HEK293 (cell line): ENCODE data around the gene TNXB.

Experiments used
- GFI1B ChIP-seq: fragments of 450-650 bp; formaldehyde crosslinking; IDR thresholded peaks from 2 replicates; pipeline ENCODE4 v1.5.1; 2016; ENCODE audit warnings: missing biosample characterization, missing genetic modification characterization
- IKZF3 ChIP-seq: fragments of 450-650 bp; IDR thresholded peaks from 2 replicates; pipeline ENCODE4 v1.5.0; 2018; ENCODE audit warnings: missing biosample characterization, mild to moderate bottlenecking, missing genetic modification characterization, moderate library complexity
- INSM2 ChIP-seq: fragments of 450-650 bp; formaldehyde crosslinking; IDR thresholded peaks from 2 replicates; pipeline ENCODE4 v1.5.1; 2016; ENCODE audit warnings: missing biosample characterization, missing genetic modification characterization
- KLF16 ChIP-seq: fragments of 450-650 bp; formaldehyde crosslinking; IDR thresholded peaks from 2 replicates; pipeline ENCODE4 v1.5.1; 2017; ENCODE audit warnings: missing biosample characterization, missing genetic modification characterization
- KLF17 ChIP-seq: fragments of 450-650 bp; formaldehyde crosslinking; IDR thresholded peaks from 2 replicates; pipeline ENCODE4 v1.5.1; 2016; ENCODE audit warnings: missing biosample characterization, missing genetic modification characterization
- ZBTB1 ChIP-seq: fragments of 450-650 bp; formaldehyde crosslinking; IDR thresholded peaks from 2 replicates; pipeline ENCODE4 v1.5.1; 2016; ENCODE audit warnings: missing biosample characterization, missing genetic modification characterization
- ZBTB6 ChIP-seq: fragments of 450-650 bp; formaldehyde crosslinking; IDR thresholded peaks from 2 replicates; pipeline ENCODE4 v1.5.1; 2017; ENCODE audit warnings: missing biosample characterization, missing genetic modification characterization
- ZIC2 ChIP-seq: fragments of 450-650 bp; formaldehyde crosslinking; IDR thresholded peaks from 2 replicates; pipeline ENCODE4 v1.5.1; 2016; ENCODE audit warnings: missing biosample characterization, missing genetic modification characterization
- ZNF114 ChIP-seq: fragments of 450-650 bp; formaldehyde crosslinking; IDR thresholded peaks from 2 replicates; pipeline ENCODE4 v1.5.0; 2017; ENCODE audit warnings: missing biosample characterization, missing genetic modification characterization
- ZNF121 ChIP-seq: fragments of 450-650 bp; formaldehyde crosslinking; IDR thresholded peaks from 2 replicates; pipeline ENCODE4 v1.5.1; 2016; ENCODE audit warnings: missing biosample characterization, missing genetic modification characterization
- ZNF133 ChIP-seq: fragments of 450-650 bp; formaldehyde crosslinking; IDR thresholded peaks from 2 replicates; pipeline ENCODE4 v1.5.1; 2016; ENCODE audit warnings: missing biosample characterization, missing genetic modification characterization
- ZNF146 ChIP-seq: fragments of 450-650 bp; formaldehyde crosslinking; IDR thresholded peaks from 2 replicates; pipeline ENCODE4 v1.5.1; 2016; ENCODE audit warnings: missing biosample characterization, missing genetic modification characterization
- ZNF157 ChIP-seq: fragments of 450-650 bp; formaldehyde crosslinking; IDR thresholded peaks from 2 replicates; pipeline ENCODE4 v1.5.1; 2016; ENCODE audit warnings: missing biosample characterization, missing genetic modification characterization
- ZNF169 ChIP-seq: fragments of 450-650 bp; formaldehyde crosslinking; IDR thresholded peaks from 2 replicates; pipeline ENCODE4 v1.5.1; 2016; ENCODE audit warnings: missing biosample characterization, missing genetic modification characterization
- ZNF184 ChIP-seq: fragments of 450-650 bp; IDR thresholded peaks from 2 replicates; pipeline ENCODE4 v1.5.1; 2018; ENCODE audit warnings: missing biosample characterization, mild to moderate bottlenecking, missing genetic modification characterization
- ZNF2 ChIP-seq: fragments of 450-650 bp; formaldehyde crosslinking; IDR thresholded peaks from 2 replicates; pipeline ENCODE4 v1.5.1; 2016; ENCODE audit warnings: missing biosample characterization, missing genetic modification characterization
- ZNF221 ChIP-seq: fragments of 450-650 bp; formaldehyde crosslinking; IDR thresholded peaks from 2 replicates; pipeline ENCODE4 v1.5.1; 2017; ENCODE audit warnings: missing biosample characterization, missing genetic modification characterization, borderline replicate concordance
- ZNF24 ChIP-seq: fragments of 450-650 bp; formaldehyde crosslinking; IDR thresholded peaks from 2 replicates; pipeline ENCODE4 v1.5.1; 2016; ENCODE audit warnings: missing biosample characterization, missing genetic modification characterization
- ZNF280C ChIP-seq: fragments of 450-650 bp; formaldehyde crosslinking; IDR thresholded peaks from 2 replicates; pipeline ENCODE4 v1.5.1; 2016; ENCODE audit warnings: missing biosample characterization, missing genetic modification characterization
- ZNF280D ChIP-seq: fragments of 450-650 bp; formaldehyde crosslinking; IDR thresholded peaks from 2 replicates; pipeline ENCODE4 v1.5.1; 2016; ENCODE audit warnings: missing biosample characterization, missing genetic modification characterization
- ZNF292 ChIP-seq: fragments of 450-650 bp; formaldehyde crosslinking; IDR thresholded peaks from 2 replicates; pipeline ENCODE4 v1.5.1; 2016; ENCODE audit warnings: low read depth, missing biosample characterization, missing genetic modification characterization, borderline replicate concordance
- ZNF433 ChIP-seq: fragments of 450-650 bp; formaldehyde crosslinking; IDR thresholded peaks from 2 replicates; pipeline ENCODE4 v1.5.1; 2016; ENCODE audit warnings: missing biosample characterization, missing genetic modification characterization, low read depth
- ZNF558 ChIP-seq: fragments of 450-650 bp; formaldehyde crosslinking; IDR thresholded peaks from 2 replicates; pipeline ENCODE4 v1.5.1; 2016; ENCODE audit warnings: missing biosample characterization, missing genetic modification characterization
- ZNF560 ChIP-seq: fragments of 450-650 bp; formaldehyde crosslinking; IDR thresholded peaks from 2 replicates; pipeline ENCODE4 v1.5.1; 2017; ENCODE audit warnings: missing biosample characterization, missing genetic modification characterization, borderline replicate concordance
- ZNF585B ChIP-seq: fragments of 450-650 bp; formaldehyde crosslinking; IDR thresholded peaks from 2 replicates; pipeline ENCODE4 v1.5.1; 2016; ENCODE audit warnings: missing biosample characterization, missing genetic modification characterization
- ZNF600 ChIP-seq: fragments of 450-650 bp; formaldehyde crosslinking; IDR thresholded peaks from 2 replicates; pipeline ENCODE4 v1.5.1; 2016; ENCODE audit warnings: missing biosample characterization, missing genetic modification characterization
- ZNF621 ChIP-seq: fragments of 450-650 bp; formaldehyde crosslinking; IDR thresholded peaks from 2 replicates; pipeline ENCODE4 v1.5.1; 2017; ENCODE audit warnings: missing biosample characterization, missing genetic modification characterization
- ZNF658 ChIP-seq: fragments of 450-650 bp; formaldehyde crosslinking; IDR thresholded peaks from 2 replicates; pipeline ENCODE4; 2016; ENCODE audit warnings: missing biosample characterization, missing genetic modification characterization
- ZNF830 ChIP-seq: fragments of 450-650 bp; IDR thresholded peaks from 2 replicates; pipeline ENCODE4 v1.5.0; 2018; ENCODE audit warnings: missing biosample characterization, missing genetic modification characterization, low read depth, mild to moderate bottlenecking, moderate library complexity
- ZNF837 ChIP-seq: fragments of 450-650 bp; formaldehyde crosslinking; IDR thresholded peaks from 2 replicates; pipeline ENCODE4 v1.5.1; 2016; ENCODE audit warnings: missing biosample characterization, missing genetic modification characterization
- ZSCAN30 ChIP-seq: fragments of 450-650 bp; IDR thresholded peaks from 2 replicates; pipeline ENCODE4 v1.5.1; 2018; ENCODE audit warnings: missing biosample characterization, mild to moderate bottlenecking, missing genetic modification characterization, moderate library complexity
- ZXDB ChIP-seq: fragments of 450-650 bp; formaldehyde crosslinking; IDR thresholded peaks from 2 replicates; pipeline ENCODE4 v1.5.1; 2016; ENCODE audit warnings: missing biosample characterization, missing genetic modification characterization

TNXB gene

GRCh38 chr6:32127717-32128592, 18.8 kb upstream of the TNXB start, which contains the start of gene ATF6B (continued):
- TF ChIP-seq ZNF280D (tag by site-specific recombination), result no peak
- 0 out of 2 replicates have a peak, but pooled peaks have one; percentile 26 for TF ChIP-seq ZBTB6
- TF ChIP-seq ZNF560, result no peak
- TF ChIP-seq ZNF146 (tag by site-specific recombination), result no peak
- TF ChIP-seq ZNF658 (tag by site-specific recombination), result no peak
- no peak for TF ChIP-seq ZNF221 (tag by site-specific recombination)
- no peak for TF ChIP-seq GFI1B (tag by site-specific recombination)
- TF ChIP-seq KLF17 (tag by site-specific recombination), result 0 out of 2 replicates have a peak, but pooled peaks have one; percentile 57
- TF ChIP-seq ZNF433 (tag by site-specific recombination), result no peak
- TF ChIP-seq ZNF157 (tag by site-specific recombination), result no peak
- no peak for TF ChIP-seq ZNF830 (tag by site-specific recombination)
- TF ChIP-seq IKZF3, result no peak
- peak; percentile 77; the same call in 1 of the 2 replicates for TF ChIP-seq ZXDB
- TF ChIP-seq ZNF121 (tag by site-specific recombination), result no peak
- no peak for TF ChIP-seq ZNF114 (tag by site-specific recombination)
- TF ChIP-seq ZNF600 (tag by site-specific recombination), result no peak
- no peak; the same call in 1 of the 2 replicates for TF ChIP-seq INSM2
- no peak for TF ChIP-seq ZNF184
- no peak for TF ChIP-seq ZNF837
- TF ChIP-seq ZIC2, result no peak
- no peak for TF ChIP-seq ZBTB1 (tag by site-specific recombination)
- TF ChIP-seq ZNF280C (tag by site-specific recombination), result no peak
- TF ChIP-seq ZNF558 (tag by site-specific recombination), result no peak
- no peak for TF ChIP-seq ZNF24
- TF ChIP-seq ZNF292 (tag by site-specific recombination), result no peak
- TF ChIP-seq ZNF133 (tag by site-specific recombination), result no peak
- no peak for TF ChIP-seq ZNF585B (tag by site-specific recombination)
- no peak for TF ChIP-seq ZNF621 (tag by site-specific recombination)
- no peak; the same call in 1 of the 2 replicates for TF ChIP-seq ZSCAN30 (tag by site-specific recombination)
- peak; percentile 79; the same call in 1 of the 2 replicates for TF ChIP-seq KLF16 (tag by site-specific recombination)
- TF ChIP-seq ZNF169 (tag by site-specific recombination), result no peak
- TF ChIP-seq ZNF2, result no peak
